ENCODE results near the gene PRR33.
"Not testable (repeated sequence)": the region's sequence is repeated elsewhere in the genome, so short reads cannot be mapped to it uniquely, and the experiment has no call there.

PRR33 gene

DNA sequence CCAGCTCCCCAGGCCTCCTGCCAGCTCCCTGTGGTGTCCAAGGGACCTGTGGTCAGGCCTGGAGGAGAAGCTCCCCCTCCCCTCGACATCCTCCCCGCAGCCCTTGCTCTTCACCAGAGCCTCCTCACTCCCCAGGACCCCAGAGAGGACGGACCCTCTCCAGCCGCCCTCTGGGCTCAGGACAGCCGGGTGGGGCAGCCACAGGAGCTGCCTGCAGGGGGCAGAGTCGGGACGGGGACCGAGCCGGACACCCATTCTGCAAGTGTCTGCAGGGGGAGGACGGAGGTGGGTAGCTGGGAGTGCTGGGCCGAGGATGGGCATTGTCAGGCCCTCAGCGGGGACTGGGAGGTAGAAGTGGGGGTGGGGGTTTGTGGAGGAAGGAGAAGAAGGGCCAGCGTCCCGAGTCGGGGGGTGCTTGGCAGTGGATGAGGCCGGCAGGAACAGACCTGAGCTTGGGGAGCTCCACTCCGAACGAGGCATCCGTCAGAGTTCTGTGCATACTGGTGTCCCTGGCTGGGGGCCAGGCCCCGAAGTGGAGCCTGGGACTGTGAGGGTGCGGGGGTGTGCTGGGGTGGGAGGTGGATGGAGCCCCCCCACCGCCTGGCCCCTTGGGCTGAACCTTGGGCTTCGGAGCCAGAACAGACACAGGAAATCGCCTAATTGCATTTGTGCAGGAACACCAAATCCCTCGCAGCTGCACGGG, 15.2 kb downstream of the PRR33 start:
- Histone ChIP-seq H3K27me3 (ENCODE audit: control insufficient read depth, insufficient read depth, low read length) (peaks cover under 1% of the 10 kb centered on the region; the same call in 1 of the 2 replicates), H3K36me3 (ENCODE audit: control insufficient read depth, insufficient read depth, low read length) (no peaks in the 10 kb centered on the region), H3K4me3 (ENCODE audit: low read depth, low read length) (no peak overlapping the region), H3K9me3 (ENCODE audit: control insufficient read depth, insufficient read depth, low read depth, low read length) (no peaks in the 10 kb centered on the region), H3K27ac (ENCODE audit: low read depth, low read length) (no peak overlapping the region), H3K9ac (ENCODE audit: low read length) (no peak overlapping the region), H3K4me1 (ENCODE audit: control insufficient read depth, insufficient read depth, low read length) (peaks cover 14% of the 10 kb centered on the region; the same call in 1 of the 2 replicates)

DNA sequence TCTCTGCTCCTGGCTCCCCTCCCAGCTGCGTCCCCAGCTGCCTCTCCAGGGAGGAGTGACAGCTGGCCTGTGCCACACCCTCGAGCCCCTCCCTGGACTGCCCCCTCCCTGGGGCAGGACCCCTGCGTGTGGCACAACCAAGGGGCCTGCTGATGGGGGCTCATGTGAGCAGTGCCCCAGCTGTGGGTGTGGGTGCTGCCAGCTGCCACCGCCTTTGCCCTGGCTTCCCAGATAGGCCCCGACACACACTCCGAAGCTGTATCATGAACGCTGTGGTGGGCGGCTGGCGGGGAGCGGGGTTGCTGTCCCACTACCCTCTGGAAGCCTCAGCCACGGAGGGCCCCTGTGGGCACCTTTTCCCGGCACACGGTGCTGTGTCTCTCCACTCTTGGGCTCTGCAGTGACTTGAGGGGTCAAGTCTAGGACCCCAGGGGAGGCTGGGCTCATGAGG, 15.8 kb downstream of the PRR33 start:
- H3K27ac ChIP-seq (ENCODE audit: low read depth, low read length); H3K36me3 ChIP-seq (ENCODE audit: control insufficient read depth, insufficient read depth, low read length); H3K4me3 ChIP-seq (ENCODE audit: low read depth, low read length); H3K27me3 ChIP-seq (ENCODE audit: control insufficient read depth, insufficient read depth, low read length); H3K9me3 ChIP-seq (ENCODE audit: control insufficient read depth, insufficient read depth, low read depth, low read length); H3K9ac ChIP-seq (ENCODE audit: low read length): not testable (repeated sequence)
- H3K4me1 ChIP-seq (ENCODE audit: control insufficient read depth, insufficient read depth, low read length), result peaks cover 19% of the 10 kb centered on the region; the same call in 1 of the 2 replicates

DNA sequence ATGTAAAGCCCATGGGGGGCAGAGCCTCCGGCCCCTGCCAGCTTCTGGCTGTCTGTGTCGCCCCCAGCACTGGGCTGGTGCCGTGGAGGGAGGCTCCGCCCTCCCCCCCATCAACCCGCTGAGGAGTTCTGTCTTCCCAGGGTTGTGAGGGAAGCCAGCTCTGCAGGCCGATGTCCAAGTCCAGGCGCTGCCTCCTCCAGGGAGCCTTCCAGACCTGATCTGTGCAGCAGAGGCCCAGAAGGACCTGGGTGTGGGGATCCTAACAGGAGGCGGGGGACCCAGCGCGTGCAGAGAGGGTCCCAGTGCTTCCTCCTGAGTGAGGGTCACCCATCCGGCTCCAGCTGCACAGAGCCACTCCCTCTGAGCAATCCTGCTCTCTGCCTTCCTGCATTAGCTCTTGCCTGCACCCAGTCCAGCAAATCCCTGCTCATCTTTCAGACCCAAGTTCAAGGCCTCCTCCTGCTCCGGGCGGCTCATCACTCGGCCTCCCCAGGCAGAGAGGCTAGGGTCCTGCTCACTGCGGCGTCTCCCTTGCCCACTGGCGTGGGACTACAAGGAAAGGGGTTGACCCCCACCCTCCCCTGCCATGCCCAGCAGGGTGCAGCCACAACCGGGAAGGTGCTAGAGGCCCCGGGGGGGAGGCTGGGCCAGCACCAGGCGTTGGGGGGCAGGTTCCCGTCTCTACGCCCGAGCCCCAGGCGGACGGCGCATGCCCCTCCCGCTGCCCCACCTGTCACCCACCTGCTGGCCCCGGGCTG, 16.4 kb downstream of the PRR33 start:
- Histone ChIP-seq H3K4me1 (ENCODE audit: control insufficient read depth, insufficient read depth, low read length) (peaks cover 20% of the 10 kb centered on the region; the same call in 1 of the 2 replicates), H3K27ac (ENCODE audit: low read depth, low read length) (no peak overlapping the region), H3K27me3 (ENCODE audit: control insufficient read depth, insufficient read depth, low read length) (peaks cover 13% of the 10 kb centered on the region)

DNA sequence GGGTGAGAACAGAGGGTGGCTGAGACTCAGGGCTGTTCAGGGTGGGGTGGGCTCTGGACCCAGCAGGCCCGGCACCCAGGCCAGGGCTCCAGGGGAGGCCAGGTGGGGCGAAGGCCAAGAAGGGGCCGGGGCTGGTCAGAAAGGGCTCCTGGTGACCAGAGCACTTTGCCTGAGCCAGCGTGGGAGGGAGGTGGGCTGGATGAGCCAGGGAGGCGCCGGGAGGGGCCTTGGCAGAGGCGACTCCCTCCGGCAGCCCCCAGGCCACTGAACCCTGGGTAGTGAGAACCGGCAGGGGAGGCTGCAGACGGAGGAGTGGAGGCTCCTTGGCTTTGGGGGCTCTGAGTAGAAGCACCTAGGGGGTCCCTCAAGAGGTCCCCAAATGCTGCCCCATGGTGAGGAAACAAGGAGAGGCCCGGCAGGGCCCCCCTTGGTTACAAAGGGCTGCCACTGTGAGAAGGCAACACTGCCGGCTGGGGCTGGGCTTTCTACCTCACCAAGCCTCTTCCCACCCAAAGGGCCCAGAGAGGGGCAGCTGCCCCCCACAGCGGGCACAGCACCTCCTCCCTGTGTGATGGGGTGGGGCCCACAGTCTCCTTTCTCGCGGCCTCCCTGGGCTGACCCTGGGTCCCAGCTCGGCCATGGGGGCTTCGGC, 17.1 kb downstream of the PRR33 start:
- not testable (repeated sequence) for H3K4me3 ChIP-seq (ENCODE audit: low read depth, low read length); H3K9me3 ChIP-seq (ENCODE audit: control insufficient read depth, insufficient read depth, low read depth, low read length); H3K27ac ChIP-seq (ENCODE audit: low read depth, low read length); H3K36me3 ChIP-seq (ENCODE audit: control insufficient read depth, insufficient read depth, low read length); H3K9ac ChIP-seq (ENCODE audit: low read length)
- Histone ChIP-seq H3K27me3 (ENCODE audit: control insufficient read depth, insufficient read depth, low read length) (peaks cover 20% of the 10 kb centered on the region), H3K4me1 (ENCODE audit: control insufficient read depth, insufficient read depth, low read length) (peaks cover 20% of the 10 kb centered on the region; the same call in 1 of the 2 replicates)

More for the DNA sequence above, 16.4 kb downstream of the PRR33 start:
- Histone ChIP-seq H3K9ac (ENCODE audit: low read length) (no peak overlapping the region), H3K36me3 (ENCODE audit: control insufficient read depth, insufficient read depth, low read length) (no peaks in the 10 kb centered on the region), H3K9me3 (ENCODE audit: control insufficient read depth, insufficient read depth, low read depth, low read length) (no peaks in the 10 kb centered on the region), H3K4me3 (ENCODE audit: low read depth, low read length) (no peak overlapping the region)

DNA sequence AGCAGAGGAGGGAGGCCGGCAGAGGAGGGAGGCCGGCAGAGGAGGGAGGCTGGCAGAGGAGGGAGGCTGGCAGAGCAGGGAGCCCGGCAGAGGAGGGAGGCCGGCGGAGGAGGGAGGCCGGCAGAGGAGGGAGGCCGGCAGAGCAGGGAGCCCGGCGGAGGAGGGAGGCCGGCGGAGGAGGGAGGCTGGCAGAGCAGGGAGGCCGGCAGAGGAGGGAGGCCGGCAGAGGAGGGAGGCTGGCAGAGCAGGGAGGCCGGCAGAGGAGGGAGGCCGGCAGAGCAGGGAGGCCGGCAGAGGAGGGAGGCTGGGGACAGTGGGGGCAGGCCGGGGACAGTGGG, 17.9 kb downstream of the PRR33 start:
- not testable (repeated sequence) for H3K9ac ChIP-seq (ENCODE audit: low read length); H3K27ac ChIP-seq (ENCODE audit: low read depth, low read length); H3K4me3 ChIP-seq (ENCODE audit: low read depth, low read length); H3K36me3 ChIP-seq (ENCODE audit: control insufficient read depth, insufficient read depth, low read length); H3K9me3 ChIP-seq (ENCODE audit: control insufficient read depth, insufficient read depth, low read depth, low read length)
- peaks cover 28% of the 10 kb centered on the region for H3K27me3 ChIP-seq (ENCODE audit: control insufficient read depth, insufficient read depth, low read length)
- peaks cover 20% of the 10 kb centered on the region; the same call in 1 of the 2 replicates for H3K4me1 ChIP-seq (ENCODE audit: control insufficient read depth, insufficient read depth, low read length)

DNA sequence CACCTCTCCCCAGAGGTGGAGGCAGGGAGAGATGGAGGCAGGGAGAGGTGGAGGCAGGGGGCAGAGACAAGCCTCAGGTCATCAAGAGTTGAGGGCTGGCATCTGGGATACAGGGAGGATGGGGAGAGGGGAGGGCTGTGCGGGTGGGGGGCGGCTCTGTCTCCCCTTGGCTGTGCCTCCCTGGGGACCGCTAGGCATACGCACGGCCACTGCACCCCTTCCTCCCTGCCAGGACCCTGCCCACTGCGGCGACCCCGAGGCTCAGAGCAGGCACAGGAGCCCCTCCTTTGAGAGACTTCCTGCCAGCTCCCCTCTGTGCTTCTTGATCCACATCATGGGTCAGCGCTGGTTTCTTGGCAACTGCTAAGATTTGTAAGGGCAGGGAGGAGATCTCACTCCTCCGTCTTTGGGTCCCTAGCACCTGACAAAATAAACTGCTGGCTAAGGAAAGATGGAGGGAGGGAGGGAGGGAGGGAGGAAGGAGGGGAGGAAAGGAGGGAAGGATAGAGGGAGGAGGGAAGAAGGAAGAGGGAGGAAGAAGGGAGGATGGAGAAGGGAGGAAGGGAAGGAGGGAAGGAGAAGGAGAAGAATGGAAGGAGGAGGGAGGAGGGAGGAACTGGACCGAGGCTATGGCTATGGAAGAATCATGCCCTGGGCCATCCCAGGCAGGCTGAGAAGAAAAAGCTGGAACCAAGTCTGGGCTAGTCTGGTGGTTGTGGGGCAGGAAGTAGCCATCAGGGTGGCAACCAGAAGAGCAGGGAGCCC, 18.5 kb downstream of the PRR33 start:
- Histone ChIP-seq H3K4me1 (ENCODE audit: control insufficient read depth, insufficient read depth, low read length) (peaks cover 20% of the 10 kb centered on the region; the same call in 1 of the 2 replicates), H3K36me3 (ENCODE audit: control insufficient read depth, insufficient read depth, low read length) (no peaks in the 10 kb centered on the region), H3K9me3 (ENCODE audit: control insufficient read depth, insufficient read depth, low read depth, low read length) (no peaks in the 10 kb centered on the region), H3K4me3 (ENCODE audit: low read depth, low read length) (no peak overlapping the region), H3K9ac (ENCODE audit: low read length) (no peak overlapping the region), H3K27ac (ENCODE audit: low read depth, low read length) (no peak overlapping the region), H3K27me3 (ENCODE audit: control insufficient read depth, insufficient read depth, low read length) (peaks cover 29% of the 10 kb centered on the region)

DNA sequence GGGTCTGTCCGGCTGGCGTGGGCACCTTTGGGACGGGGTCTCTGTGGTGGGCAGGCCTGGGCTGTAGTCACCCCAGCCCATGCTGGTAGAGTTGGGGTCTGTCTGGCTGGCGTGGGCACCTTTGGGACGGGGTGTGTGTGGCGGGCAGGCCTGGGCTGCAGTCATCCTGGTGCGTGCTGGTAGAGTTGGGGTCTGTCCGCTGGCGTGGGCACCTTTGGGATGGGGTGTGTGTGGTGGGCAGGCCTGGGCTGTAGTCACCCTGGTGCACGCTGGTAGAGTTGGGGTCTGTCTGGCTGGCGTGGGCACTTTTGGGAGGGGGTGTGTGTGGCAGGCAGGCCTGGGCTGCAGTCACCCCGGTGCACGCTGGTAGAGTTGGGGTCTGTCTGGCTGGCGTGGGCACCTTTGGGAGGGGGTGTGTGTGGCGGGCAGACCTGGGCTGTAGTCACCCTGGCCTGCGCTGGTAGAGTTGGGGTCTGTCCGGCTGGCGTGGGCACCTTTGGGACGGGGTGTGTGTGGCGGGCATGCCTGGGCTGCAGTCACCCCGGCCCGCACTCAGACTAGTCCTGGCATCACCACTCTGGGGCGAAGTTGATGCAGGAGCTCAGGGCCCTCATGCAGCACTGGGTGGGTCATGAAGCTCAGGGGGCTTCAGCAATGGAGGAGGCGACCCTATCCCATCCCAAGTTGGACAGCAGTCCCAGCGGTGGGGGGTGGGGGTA, 19.3 kb downstream of the PRR33 start:
- Histone ChIP-seq H3K4me3 (ENCODE audit: low read depth, low read length) (no peak overlapping the region), H3K4me1 (ENCODE audit: control insufficient read depth, insufficient read depth, low read length) (peaks cover 19% of the 10 kb centered on the region; the same call in 1 of the 2 replicates), H3K27me3 (ENCODE audit: control insufficient read depth, insufficient read depth, low read length) (peaks cover 29% of the 10 kb centered on the region)

DNA sequence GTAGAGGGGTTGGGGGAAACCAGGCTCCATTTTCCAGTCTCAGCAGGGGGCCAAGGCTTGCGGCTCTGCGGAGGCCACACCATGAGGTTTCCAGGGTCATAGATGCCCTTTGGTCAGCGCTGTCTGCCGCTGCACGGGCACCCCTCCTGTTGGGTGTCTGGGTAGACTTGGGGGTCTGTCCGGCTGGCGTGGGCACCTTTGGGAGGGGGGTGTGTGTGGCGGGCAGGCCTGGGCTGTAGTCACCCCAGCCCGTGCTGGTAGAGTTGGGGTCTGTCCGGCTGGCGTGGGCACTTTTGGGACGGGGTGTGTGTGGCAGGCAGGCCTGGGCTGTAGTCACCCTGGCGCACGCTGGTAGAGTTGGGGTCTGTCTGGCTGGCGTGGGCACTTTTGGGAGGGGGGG, 20.2 kb downstream of the PRR33 start:
- Histone ChIP-seq H3K27ac (ENCODE audit: low read depth, low read length) (no peak overlapping the region), H3K4me1 (ENCODE audit: control insufficient read depth, insufficient read depth, low read length) (peaks cover 13% of the 10 kb centered on the region; the same call in 1 of the 2 replicates), H3K27me3 (ENCODE audit: control insufficient read depth, insufficient read depth, low read length) (peaks cover 29% of the 10 kb centered on the region), H3K9ac (ENCODE audit: low read length) (no peak overlapping the region), H3K36me3 (ENCODE audit: control insufficient read depth, insufficient read depth, low read length) (no peaks in the 10 kb centered on the region), H3K9me3 (ENCODE audit: control insufficient read depth, insufficient read depth, low read depth, low read length) (no peaks in the 10 kb centered on the region), H3K4me3 (ENCODE audit: low read depth, low read length) (no peak overlapping the region)

More for the DNA sequence above, 19.3 kb downstream of the PRR33 start:
- Histone ChIP-seq H3K36me3 (ENCODE audit: control insufficient read depth, insufficient read depth, low read length) (no peaks in the 10 kb centered on the region), H3K9ac (ENCODE audit: low read length) (no peak overlapping the region), H3K27ac (ENCODE audit: low read depth, low read length) (no peak overlapping the region), H3K9me3 (ENCODE audit: control insufficient read depth, insufficient read depth, low read depth, low read length) (no peaks in the 10 kb centered on the region)

DNA sequence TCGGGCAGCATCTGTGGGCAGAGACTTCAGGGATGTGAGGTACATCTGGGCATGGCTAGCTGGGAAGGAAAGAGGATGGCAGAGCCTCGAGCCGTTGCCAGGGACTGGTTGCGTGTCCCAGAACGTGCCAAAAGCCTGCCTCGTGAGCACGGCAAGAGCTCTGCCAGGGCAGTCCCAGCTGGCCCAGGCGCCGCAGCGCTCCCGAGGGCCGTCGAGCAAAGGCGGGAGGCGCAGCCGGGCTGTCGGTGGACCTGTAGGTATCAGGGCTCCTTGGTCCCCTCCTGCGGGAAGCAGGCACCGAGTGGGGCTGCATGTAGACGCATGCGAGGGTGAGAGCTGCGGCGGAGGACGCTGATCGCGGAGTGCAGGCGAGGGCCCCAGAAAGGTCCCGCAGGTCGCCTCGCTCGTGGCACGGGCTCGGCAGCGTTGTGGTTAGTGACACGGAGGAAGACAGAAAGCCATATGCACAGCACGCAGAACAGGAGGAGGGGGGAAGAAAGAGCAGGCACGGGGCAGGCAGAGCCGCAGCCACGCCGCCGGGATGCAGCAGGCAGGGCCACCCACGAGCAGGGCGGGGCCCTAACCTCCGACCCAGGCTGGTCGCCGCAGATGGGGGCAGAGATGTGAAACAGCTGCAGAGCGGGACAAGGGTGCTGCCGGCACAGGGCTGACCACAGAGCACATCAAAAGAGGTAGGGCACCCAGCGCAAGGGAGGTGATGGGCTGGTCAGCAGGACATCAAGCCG, 20.8 kb downstream of the PRR33 start:
- H3K27ac ChIP-seq (ENCODE audit: low read depth, low read length), result no peak overlapping the region

DNA sequence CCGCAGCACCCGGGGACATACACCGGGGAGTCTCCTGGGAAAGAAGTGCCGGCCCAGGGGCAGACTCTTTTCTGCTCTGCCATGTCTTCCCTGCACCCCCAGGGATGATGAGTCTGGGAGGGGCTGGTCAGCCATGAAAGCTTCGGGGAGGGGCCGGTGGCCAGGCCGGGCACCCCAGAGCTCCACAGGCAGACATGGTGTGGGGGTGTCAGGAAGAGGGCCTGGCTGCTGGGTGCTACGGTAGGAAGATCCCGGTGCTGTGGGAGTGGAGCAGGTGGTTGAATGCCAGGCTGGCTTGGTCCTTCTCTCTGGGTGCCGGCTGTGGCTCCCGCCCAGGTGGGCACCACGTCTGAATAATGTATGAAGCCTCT, 21.4 kb downstream of the PRR33 start:
- peaks cover 6% of the 10 kb centered on the region; the same call in 1 of the 2 replicates for H3K4me1 ChIP-seq (ENCODE audit: control insufficient read depth, insufficient read depth, low read length)
- no peak overlapping the region for H3K27ac ChIP-seq (ENCODE audit: low read depth, low read length)
- no peaks in the 10 kb centered on the region for H3K36me3 ChIP-seq (ENCODE audit: control insufficient read depth, insufficient read depth, low read length)
- peaks cover 29% of the 10 kb centered on the region for H3K27me3 ChIP-seq (ENCODE audit: control insufficient read depth, insufficient read depth, low read length)
- H3K9ac ChIP-seq (ENCODE audit: low read length), result no peak overlapping the region
- H3K9me3 ChIP-seq (ENCODE audit: control insufficient read depth, insufficient read depth, low read depth, low read length), result no peaks in the 10 kb centered on the region
- H3K4me3 ChIP-seq (ENCODE audit: low read depth, low read length), result no peak overlapping the region

More for the DNA sequence above, 20.8 kb downstream of the PRR33 start:
- peaks cover 29% of the 10 kb centered on the region for H3K27me3 ChIP-seq (ENCODE audit: control insufficient read depth, insufficient read depth, low read length)
- H3K9ac ChIP-seq (ENCODE audit: low read length), result no peak overlapping the region
- H3K4me1 ChIP-seq (ENCODE audit: control insufficient read depth, insufficient read depth, low read length), result peaks cover 6% of the 10 kb centered on the region; the same call in 1 of the 2 replicates
- H3K9me3 ChIP-seq (ENCODE audit: control insufficient read depth, insufficient read depth, low read depth, low read length), result no peaks in the 10 kb centered on the region
- no peaks in the 10 kb centered on the region for H3K36me3 ChIP-seq (ENCODE audit: control insufficient read depth, insufficient read depth, low read length)
- H3K4me3 ChIP-seq (ENCODE audit: low read depth, low read length), result no peak overlapping the region

Data from HUES6 (cell line).